A549 (cell line): ENCODE measurements around the gene RAPGEF4. TPM values are rescaled to one million over a fixed set of nuclear protein-coding genes. Genes with fewer than 3 reads are reported as not detected.

Experiments
- ATAC-seq, 2 experiments: fragments of 200-7000 bp in 1 of 2; fragments of >200 bp in 1 of 2; cut with Nextera tagmentation in 1 of 2; cut with Tn5 transposase in 1 of 2; 3 replicates each; pipeline versions ENCODE4 v1.8.0 to v1.9.1; 2018 to 2020; ENCODE audit warnings: mild to moderate bottlenecking in 1 of 2, moderate library complexity in 1 of 2
- CTCF ChIA-PET: fragments of 300-600 bp; sonication (Branson Sonifier 250); formaldehyde crosslinking; extraction: SDS; loops from one replicate; lab custom pipeline; 2021; ENCODE audit warnings: antibody characterized with exemption, inconsistent platforms; lab: Yijun Ruan, JAX
- POLR2A ChIA-PET: fragments of 350-600 bp; formaldehyde crosslinking; extraction: SDS; loops from one replicate; lab custom pipeline; 2021; ENCODE audit warnings: antibody characterized with exemption, inconsistent platforms; lab: Yijun Ruan, JAX
- DNase-seq, 2 experiments: peaks; one replicate each; pipeline versions ENCODE4 v3.0.0 to v3.0.0-alpha.2; 2011 to 2016; ENCODE audit warnings: low read depth in 1 of 2, low spot score in 1 of 2
- FAIRE-seq: peaks from 2 replicates; lab custom pipeline; 2011; peaks lifted over from hg19 to GRCh38; lab: Jason Lieb, UNC
- H3K27ac ChIP-seq, 2 experiments: fragments of >200 bp; sonication (Bioruptor Twin); formaldehyde crosslinking; 3 replicates each; pipeline ENCODE4 v1.5.1; 2016 to 2017
- H3K4me1 ChIP-seq: fragments of >200 bp; sonication (Bioruptor Twin); formaldehyde crosslinking; 3 replicates; pipeline ENCODE4 v1.6.1; 2016
- H3K4me2 ChIP-seq: fragments of >200 bp; sonication (Bioruptor Twin); formaldehyde crosslinking; 3 replicates; pipeline ENCODE4 v1.6.1; 2016
- H3K4me3 ChIP-seq: fragments of >200 bp; sonication (Bioruptor Twin); formaldehyde crosslinking; 3 replicates; pipeline ENCODE4 v1.5.1; 2016
- H3K9me3 ChIP-seq: fragments of >200 bp; sonication (Bioruptor Twin); formaldehyde crosslinking; 3 replicates; pipeline ENCODE4 v1.6.1; 2016
- CBX8 ChIP-seq: fragments of 200-600 bp; sonication (generic); IDR thresholded peaks from 2 replicates; pipeline ENCODE4 v1.6.1; 2016
- CHD4 ChIP-seq: fragments of 200-600 bp; sonication (generic); IDR thresholded peaks from 2 replicates; pipeline ENCODE4 v1.6.1; 2016; ENCODE audit warnings: antibody characterized with exemption, mild to moderate bottlenecking, borderline replicate concordance
- EHF ChIP-seq: fragments of 250-450 bp; sonication (Bioruptor Pico); IDR thresholded peaks from 2 replicates; pipeline ENCODE4 v1.5.0; 2020; ENCODE audit warnings: mild to moderate bottlenecking
- ESRRA ChIP-seq: fragments of 150-350 bp; IDR thresholded peaks from 2 replicates; pipeline ENCODE4 v1.6.1; 2014; ENCODE audit warnings: mild to moderate bottlenecking, low read length, borderline replicate concordance
- FOSB ChIP-seq: fragments of 250-450 bp; sonication (Bioruptor Pico); IDR thresholded peaks from 2 replicates; pipeline ENCODE4 v1.5.0; 2020; ENCODE audit warnings: mild to moderate bottlenecking, moderate library complexity
- FOXS1 ChIP-seq: fragments of 250-450 bp; sonication (Bioruptor Pico); IDR thresholded peaks from 2 replicates; pipeline ENCODE4 v1.5.0; 2020; ENCODE audit warnings: mild to moderate bottlenecking, moderate library complexity
- HOXB5 ChIP-seq: fragments of 250-450 bp; sonication (Bioruptor Pico); IDR thresholded peaks from 2 replicates; pipeline ENCODE4 v1.5.0; 2020; ENCODE audit warnings: mild to moderate bottlenecking, moderate library complexity
- JUNB ChIP-seq: fragments of >200 bp; sonication (Bioruptor Twin); formaldehyde crosslinking; IDR thresholded peaks from 2 replicates; pipeline ENCODE4 v1.6.1; 2016
- MAZ ChIP-seq: fragments of 150-350 bp; IDR thresholded peaks from 2 replicates; pipeline ENCODE4 v1.6.1; 2014; ENCODE audit warnings: antibody characterized with exemption, low read depth, low read length, borderline replicate concordance
- MYC ChIP-seq: IDR thresholded peaks from 2 replicates; pipeline ENCODE4 v1.6.1; 2012; ENCODE audit warnings: mild to moderate bottlenecking, inconsistent platforms, low read length, improper control_type of control experiment, borderline replicate concordance
- RARB ChIP-seq: fragments of 250-450 bp; sonication (Bioruptor Pico); IDR thresholded peaks from 2 replicates; pipeline ENCODE4 v1.8.0; 2021; ENCODE audit warnings: mild to moderate bottlenecking, moderate library complexity
- RCOR1 ChIP-seq: fragments of 150-350 bp; IDR thresholded peaks from 2 replicates; pipeline ENCODE4 v1.6.1; 2014; ENCODE audit warnings: antibody characterized with exemption, low read length, low read depth
- RFX5 ChIP-seq: fragments of 450-650 bp; IDR thresholded peaks from 2 replicates; pipeline ENCODE4 v1.7.1; 2014; ENCODE audit warnings: antibody characterized with exemption, mild to moderate bottlenecking, moderate library complexity
- ZSCAN20 ChIP-seq: fragments of 250-450 bp; sonication (Bioruptor Pico); IDR thresholded peaks from 2 replicates; pipeline ENCODE4 v1.8.0; 2022; ENCODE audit warnings: mild to moderate bottlenecking, moderate library complexity
- WGBS: methylation state at CpG from one replicate; pipeline ENCODE4 v1.1.6; 2017; ENCODE audit errors: missing lambda C conversion rate; 5-methylcytosine and 5-hydroxymethylcytosine counted together
- polyA plus RNA-seq, 4 experiments: library from polyadenylated mRNA; depleted of rRNA in 3 of 4; stranded (reverse); fragments of >200 nt; fragmentation: RNase III in 1 of 4; extraction: RNeasy Plus Mini Kit Qiagen cat#74134 plus additional on column Dnase treatment in 1 of 4; gene quantifications; 2 replicates in 3 of 4; 3 replicates in 1 of 4; pipeline ENCODE4 v1.2.3, GENCODE V29; 2011 to 2017
- TF ChIP-seq, protein P1 (sequence below): IDR thresholded peaks from 2 replicates; pipeline ENCODE4 v1.6.1; 2012
- TF ChIP-seq, protein P2 (sequence below): IDR thresholded peaks from 2 replicates; pipeline ENCODE4 v1.6.1; 2012
- TF ChIP-seq, protein P3 (sequence below): fragments of 150-350 bp; IDR thresholded peaks from 2 replicates; pipeline ENCODE4 v1.6.1; 2014; ENCODE audit warnings: low read depth, mild to moderate bottlenecking, low read length
- TF ChIP-seq, protein P4 (sequence below): fragments of >200 bp; sonication (Bioruptor Twin); formaldehyde crosslinking; IDR thresholded peaks from 3 replicates; pipeline ENCODE4 v1.5.1; 2016
- TF ChIP-seq, protein P5 (sequence below): fragments of >200 bp; sonication (Bioruptor Twin); formaldehyde crosslinking; IDR thresholded peaks from 2 replicates; pipeline ENCODE4 v1.6.1; 2016
- TF ChIP-seq, protein P6 (sequence below): fragments of 450-650 bp; IDR thresholded peaks from 2 replicates; pipeline ENCODE4 v1.6.1; 2014; ENCODE audit warnings: antibody characterized with exemption

RAPGEF4 gene
- polyA plus RNA-seq, 2 of the 4 experiments (the other 2 are of a cell fraction), result 0.18 to 1.1 TPM

DNA sequence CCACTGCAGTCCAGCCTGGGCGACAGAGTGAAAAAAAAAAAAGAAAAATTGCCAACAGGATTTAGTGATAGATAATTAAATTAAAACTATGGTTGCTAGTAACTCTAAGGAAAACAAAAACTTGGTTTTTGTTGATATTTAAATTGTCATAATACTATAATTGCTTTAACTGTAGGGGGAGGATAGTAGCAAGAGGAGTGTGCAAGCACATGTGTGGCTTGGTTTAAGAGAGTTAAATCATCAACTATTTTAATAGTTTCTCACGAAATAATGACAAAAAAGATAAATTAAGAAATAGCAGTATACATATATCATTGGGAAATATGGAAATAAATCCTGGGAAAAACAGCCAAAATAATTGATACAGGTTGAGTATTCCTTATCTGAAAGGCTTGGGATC lies 27.4 kb upstream of the RAPGEF4 start:
- WGBS, result 50% methylated on average over 2 of the region's 2 CpGs
- no peak overlapping the region for H3K4me2 ChIP-seq
- TF ChIP-seq ESRRA (no peak), MYC (no peak), RCOR1 (no peak), EHF (CRISPR knock-in tag) (no peak), CHD4 (no peak), RARB (CRISPR knock-in tag) (no peak), FOXS1 (CRISPR knock-in tag) (no peak), FOSB (CRISPR knock-in tag) (no peak), MAZ (no peak)
- TF ChIP-seq, protein P1, sequence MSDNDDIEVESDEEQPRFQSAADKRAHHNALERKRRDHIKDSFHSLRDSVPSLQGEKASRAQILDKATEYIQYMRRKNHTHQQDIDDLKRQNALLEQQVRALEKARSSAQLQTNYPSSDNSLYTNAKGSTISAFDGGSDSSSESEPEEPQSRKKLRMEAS, result no peak
- TF ChIP-seq, protein P2, sequence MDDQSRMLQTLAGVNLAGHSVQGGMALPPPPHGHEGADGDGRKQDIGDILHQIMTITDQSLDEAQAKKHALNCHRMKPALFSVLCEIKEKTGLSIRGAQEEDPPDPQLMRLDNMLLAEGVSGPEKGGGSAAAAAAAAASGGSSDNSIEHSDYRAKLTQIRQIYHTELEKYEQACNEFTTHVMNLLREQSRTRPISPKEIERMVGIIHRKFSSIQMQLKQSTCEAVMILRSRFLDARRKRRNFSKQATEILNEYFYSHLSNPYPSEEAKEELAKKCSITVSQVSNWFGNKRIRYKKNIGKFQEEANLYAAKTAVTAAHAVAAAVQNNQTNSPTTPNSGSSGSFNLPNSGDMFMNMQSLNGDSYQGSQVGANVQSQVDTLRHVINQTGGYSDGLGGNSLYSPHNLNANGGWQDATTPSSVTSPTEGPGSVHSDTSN, result no peak
- TF ChIP-seq, protein P3, sequence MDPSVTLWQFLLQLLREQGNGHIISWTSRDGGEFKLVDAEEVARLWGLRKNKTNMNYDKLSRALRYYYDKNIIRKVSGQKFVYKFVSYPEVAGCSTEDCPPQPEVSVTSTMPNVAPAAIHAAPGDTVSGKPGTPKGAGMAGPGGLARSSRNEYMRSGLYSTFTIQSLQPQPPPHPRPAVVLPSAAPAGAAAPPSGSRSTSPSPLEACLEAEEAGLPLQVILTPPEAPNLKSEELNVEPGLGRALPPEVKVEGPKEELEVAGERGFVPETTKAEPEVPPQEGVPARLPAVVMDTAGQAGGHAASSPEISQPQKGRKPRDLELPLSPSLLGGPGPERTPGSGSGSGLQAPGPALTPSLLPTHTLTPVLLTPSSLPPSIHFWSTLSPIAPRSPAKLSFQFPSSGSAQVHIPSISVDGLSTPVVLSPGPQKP, result no peak
- TF ChIP-seq, protein P4, sequence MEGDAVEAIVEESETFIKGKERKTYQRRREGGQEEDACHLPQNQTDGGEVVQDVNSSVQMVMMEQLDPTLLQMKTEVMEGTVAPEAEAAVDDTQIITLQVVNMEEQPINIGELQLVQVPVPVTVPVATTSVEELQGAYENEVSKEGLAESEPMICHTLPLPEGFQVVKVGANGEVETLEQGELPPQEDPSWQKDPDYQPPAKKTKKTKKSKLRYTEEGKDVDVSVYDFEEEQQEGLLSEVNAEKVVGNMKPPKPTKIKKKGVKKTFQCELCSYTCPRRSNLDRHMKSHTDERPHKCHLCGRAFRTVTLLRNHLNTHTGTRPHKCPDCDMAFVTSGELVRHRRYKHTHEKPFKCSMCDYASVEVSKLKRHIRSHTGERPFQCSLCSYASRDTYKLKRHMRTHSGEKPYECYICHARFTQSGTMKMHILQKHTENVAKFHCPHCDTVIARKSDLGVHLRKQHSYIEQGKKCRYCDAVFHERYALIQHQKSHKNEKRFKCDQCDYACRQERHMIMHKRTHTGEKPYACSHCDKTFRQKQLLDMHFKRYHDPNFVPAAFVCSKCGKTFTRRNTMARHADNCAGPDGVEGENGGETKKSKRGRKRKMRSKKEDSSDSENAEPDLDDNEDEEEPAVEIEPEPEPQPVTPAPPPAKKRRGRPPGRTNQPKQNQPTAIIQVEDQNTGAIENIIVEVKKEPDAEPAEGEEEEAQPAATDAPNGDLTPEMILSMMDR, result no peak
- TF ChIP-seq, all 56 proteins: peak for 0
- POLR2A ChIA-PET, result no interaction called here
- CTCF ChIA-PET, result interaction anchor here (1.7 to 7.9 kb wide), 2 partner anchors 95 to 117 kb away, joined by 10 to 217 read pairs; no protein-coding TSS in a partner anchor
- ATAC-seq, result no peak
- Histone ChIP-seq H3K4me1 (0 out of 3 replicates have a peak, but pooled peaks cover 4% of the 10 kb centered on the region), H3K4me3 (no peak overlapping the region), H3K9me3 (no peaks in the 10 kb centered on the region), H3K27ac (no peak overlapping the region)
- no peak for DNase-seq
- FAIRE-seq, result no peak

DNA sequence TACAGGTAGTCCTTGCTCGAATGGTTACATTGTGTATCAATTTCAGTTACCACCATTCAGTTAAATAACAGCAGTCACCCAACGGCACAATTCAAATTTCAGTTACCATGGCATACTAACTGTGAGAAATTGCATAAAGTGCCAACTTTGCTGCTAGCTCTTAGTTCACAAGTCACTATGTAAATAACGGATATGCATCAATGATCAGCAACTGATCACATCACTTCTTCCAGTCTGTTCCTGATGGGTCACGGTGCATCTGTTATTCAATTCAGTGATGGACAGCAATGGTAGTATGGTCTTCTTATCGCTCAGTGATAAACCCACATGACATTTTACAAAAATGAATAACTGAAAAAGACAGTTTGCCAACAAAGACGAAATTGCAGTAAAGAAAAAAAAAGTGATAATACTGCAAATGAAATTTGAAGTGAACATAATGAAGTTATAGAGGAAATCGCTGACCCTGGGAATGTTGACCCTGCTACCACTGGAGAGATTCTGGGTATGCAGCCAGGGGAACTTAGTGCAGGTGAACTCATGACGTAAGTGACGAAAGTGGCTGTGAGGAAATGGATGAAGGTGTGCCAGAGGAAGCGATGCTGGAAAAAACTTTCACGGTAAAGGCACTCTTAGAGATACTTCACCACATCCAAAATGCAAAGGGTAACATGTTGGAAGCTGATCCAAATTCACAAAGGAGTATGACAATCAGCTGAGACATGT lies 25.9 kb upstream of the RAPGEF4 start:
- FAIRE-seq, result no peak
- DNase-seq, result no peak

More for the DNA sequence above, 25.9 kb upstream of the RAPGEF4 start:
- H3K4me3 ChIP-seq, result no peak overlapping the region
- 0 out of 3 replicates have a peak, but pooled peaks cover 4% of the 10 kb centered on the region for H3K4me1 ChIP-seq
- WGBS, result 60% methylated on average over 11 of the region's 11 CpGs
- H3K27ac ChIP-seq, result no peak overlapping the region
- no peaks in the 10 kb centered on the region for H3K9me3 ChIP-seq
- H3K4me2 ChIP-seq, result no peak overlapping the region
- TF ChIP-seq, protein P5, sequence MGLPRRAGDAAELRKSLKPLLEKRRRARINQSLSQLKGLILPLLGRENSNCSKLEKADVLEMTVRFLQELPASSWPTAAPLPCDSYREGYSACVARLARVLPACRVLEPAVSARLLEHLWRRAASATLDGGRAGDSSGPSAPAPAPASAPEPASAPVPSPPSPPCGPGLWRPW, result no peak
- TF ChIP-seq HOXB5 (CRISPR knock-in tag) (no peak), CBX8 (no peak), JUNB (no peak), RFX5 (no peak), ESRRA (no peak), ZSCAN20 (no peak), EHF (CRISPR knock-in tag) (no peak)
- TF ChIP-seq, protein P6, sequence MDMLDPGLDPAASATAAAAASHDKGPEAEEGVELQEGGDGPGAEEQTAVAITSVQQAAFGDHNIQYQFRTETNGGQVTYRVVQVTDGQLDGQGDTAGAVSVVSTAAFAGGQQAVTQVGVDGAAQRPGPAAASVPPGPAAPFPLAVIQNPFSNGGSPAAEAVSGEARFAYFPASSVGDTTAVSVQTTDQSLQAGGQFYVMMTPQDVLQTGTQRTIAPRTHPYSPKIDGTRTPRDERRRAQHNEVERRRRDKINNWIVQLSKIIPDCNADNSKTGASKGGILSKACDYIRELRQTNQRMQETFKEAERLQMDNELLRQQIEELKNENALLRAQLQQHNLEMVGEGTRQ, result no peak
- TF ChIP-seq, protein P4, result no peak
- ChIA-PET POLR2A (interaction anchor here (1.0 kb wide), 1 partner anchor 154 kb away, joined by 3 read pairs; the partner anchor contains the start of gene PDK1), CTCF (interaction anchor here (0.7 to 7.9 kb wide), 31 partner anchors 8 to 1005 kb away, joined by 3 to 217 read pairs (median 7); no protein-coding TSS in a partner anchor)
- ATAC-seq, result no peak
